Stimulated activated CD4-positive, alpha-beta T cell treated with anti-CD3 and anti-CD28 coated beads, TNF-alpha, amount 100 ng/mL, for 48 hours (primary cell): ENCODE results near the gene UQCC3.
"Not testable (repeated sequence)": the region's sequence is repeated elsewhere in the genome, so short reads cannot be mapped to it uniquely, and the experiment has no call there.

Source experiments
- DNase-seq, 3 donors: peaks; one replicate each; pipeline ENCODE4 v3.0.0-alpha.2; 2020; ENCODE audit warnings: low read depth in 3 of 3

The UQCC3 gene, protein sequence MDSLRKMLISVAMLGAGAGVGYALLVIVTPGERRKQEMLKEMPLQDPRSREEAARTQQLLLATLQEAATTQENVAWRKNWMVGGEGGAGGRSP

DNA sequence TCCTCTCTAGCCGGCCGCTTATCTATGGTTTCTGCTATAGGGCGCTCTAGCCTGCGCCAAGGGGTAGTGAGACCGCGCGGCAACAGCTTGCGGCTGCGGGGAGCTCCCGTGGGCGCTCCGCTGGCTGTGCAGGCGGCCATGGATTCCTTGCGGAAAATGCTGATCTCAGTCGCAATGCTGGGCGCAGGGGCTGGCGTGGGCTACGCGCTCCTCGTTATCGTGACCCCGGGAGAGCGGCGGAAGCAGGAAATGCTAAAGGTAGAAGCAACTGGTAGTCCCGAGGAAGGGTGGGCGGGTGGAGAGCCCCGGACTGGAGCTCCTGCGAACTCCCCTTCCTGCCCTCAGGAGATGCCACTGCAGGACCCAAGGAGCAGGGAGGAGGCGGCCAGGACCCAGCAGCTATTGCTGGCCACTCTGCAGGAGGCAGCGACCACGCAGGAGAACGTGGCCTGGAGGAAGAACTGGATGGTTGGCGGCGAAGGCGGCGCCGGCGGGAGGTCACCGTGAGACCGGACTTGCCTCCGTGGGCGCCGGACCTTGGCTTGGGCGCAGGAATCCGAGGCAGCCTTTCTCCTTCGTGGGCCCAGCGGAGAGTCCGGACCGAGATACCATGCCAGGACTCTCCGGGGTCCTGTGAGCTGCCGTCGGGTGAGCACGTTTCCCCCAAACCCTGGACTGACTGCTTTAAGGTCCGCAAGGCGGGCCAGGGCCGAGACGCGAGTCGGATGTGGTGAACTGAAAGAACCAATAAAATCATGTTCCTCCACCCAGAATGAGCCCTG, at the start of gene UQCC3, which contains the start of gene LBHD1:
UQCC3 (plus strand) TSS at position 66 of the 782 bp plus-strand sequence; CDS start at position 139, 73 bp downstream.
LBHD1 (minus strand) TSS at position 660 of the 782 bp plus-strand sequence. CDS start 2,236 bp downstream, outside the sequence.
- peak; percentile 58 to 78 (median 76) for DNase-seq

DNA sequence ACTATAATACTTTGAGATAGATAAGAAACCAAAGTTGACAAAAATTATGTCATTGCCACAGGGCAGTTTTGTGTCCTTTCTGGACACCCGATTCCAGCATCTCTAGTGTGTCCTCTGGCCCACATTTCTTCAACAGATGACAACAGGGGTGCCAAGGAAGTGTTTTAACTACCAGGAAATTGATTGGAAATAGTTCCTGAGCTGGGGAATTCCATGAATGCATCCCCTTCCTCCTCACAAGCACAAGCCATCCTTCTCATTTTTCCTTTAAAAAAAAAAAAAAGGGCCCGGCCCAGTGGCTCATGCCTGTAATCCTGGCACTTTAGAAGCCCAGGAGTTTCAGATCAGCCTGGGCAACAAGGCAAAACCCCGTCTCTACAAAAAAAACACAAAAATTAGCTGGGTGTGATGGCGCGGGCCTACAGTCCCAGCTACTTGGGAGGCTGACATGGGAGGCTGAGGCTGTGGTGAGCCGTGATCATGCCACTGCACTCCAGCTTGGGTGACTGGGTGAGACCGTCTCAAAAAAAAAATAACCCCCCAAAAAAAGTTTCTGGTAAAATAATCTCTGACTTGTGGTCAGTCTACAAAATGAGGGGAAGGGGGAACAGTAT, 48.9 kb upstream of the UQCC3 start:
- DNase-seq, result no peak

DNA sequence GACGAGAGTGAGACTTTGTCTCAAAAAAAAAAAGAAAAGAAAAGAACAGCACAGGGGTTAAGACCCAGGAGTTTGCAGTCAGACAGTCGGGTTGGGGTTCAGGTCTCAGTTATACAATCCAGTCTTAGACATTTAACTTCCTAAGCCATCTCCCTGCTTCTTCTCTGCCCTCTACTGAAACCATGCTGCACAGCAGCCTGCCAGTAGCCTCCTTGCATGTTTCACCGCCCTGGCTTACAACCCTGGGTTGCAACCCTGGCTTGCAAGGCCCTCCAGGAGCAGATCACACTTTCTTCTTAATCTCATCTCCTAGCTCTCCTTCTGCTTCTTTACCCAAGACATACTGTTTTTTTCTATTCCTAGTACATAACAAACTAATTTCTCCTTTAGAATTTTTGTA, 43.8 kb upstream of the UQCC3 start:
- DNase-seq, result no peak

- DNase-seq, result no peak
These were observed 39.0 kb upstream of the UQCC3 start for GRCh38 chr11:62632492-62632891.

DNA sequence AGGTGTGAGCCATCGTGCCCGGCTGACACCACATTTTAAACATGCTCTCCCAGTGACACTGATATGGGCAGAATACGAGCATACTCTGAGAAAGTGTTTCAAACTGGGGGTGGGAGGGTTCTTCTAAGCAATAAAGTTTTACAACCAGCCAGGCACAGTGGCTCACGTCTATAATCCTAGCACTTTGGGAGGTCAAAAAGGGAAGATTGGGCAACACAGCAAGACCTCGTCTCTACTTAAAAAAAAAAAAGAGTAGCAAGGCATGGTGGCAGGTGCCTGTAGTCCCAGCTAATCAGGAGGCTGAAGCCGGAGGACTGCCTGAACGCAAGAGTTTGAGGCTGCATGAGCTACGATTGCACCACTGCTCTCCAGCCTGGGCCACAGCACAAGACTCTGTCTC, 27.3 kb upstream of the UQCC3 start:
- no peak for DNase-seq

GRCh38 chr11:62645671-62645945, 25.9 kb upstream of the UQCC3 start:
- DNase-seq, result no peak

- DNase-seq, result peak; percentile 99 to 100 (median 99)
These were observed 25.3 kb upstream of the UQCC3 start, which contains the start of gene GANAB for GRCh38 chr11:62645946-62646824. Gene GANAB (minus strand): TSS chr11:62646613. CDS start chr11:62646599, 14 bp downstream.

DNA sequence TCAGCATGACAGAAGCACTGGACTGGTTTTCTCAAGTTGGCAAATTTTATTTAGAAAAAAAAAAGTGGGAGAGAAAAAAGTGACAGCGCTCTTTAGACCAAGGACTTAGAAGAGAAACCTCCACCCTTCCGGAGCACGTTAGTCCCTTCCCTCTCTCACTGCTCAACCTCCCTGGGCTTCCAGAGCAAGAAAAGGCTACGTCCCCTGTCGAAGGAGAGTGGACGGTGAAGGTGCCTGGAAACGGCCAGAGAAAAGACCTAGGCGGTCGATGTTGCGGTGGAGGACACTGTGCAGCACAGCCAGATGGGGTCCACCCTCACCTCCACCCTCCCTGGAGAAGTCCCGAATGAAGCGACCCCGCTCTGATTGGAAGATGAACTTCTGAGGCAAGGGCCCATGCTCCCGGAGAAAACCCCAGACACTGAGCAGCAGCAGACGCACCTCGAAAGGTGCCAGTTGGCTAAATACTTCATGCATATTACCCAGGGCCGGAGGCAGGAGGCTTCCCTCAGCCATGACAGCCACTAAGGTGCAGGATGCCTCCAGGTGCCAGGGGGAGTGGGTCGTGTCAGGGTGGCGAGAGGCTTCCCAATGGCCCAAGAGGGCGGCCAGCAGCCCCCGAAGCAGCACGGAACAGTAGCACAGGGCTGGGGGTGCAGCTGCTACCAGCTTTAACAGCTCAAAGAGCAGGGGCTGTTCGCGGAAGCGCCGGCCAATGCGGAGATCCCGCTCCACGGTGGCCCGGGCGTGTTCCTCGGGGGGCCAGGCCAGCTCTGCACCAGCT, 24.5 kb upstream of the UQCC3 start:
- no peak for DNase-seq

- no peak for DNase-seq
These were observed 23.9 kb upstream of the UQCC3 start for GRCh38 chr11:62647609-62648005.

DNA sequence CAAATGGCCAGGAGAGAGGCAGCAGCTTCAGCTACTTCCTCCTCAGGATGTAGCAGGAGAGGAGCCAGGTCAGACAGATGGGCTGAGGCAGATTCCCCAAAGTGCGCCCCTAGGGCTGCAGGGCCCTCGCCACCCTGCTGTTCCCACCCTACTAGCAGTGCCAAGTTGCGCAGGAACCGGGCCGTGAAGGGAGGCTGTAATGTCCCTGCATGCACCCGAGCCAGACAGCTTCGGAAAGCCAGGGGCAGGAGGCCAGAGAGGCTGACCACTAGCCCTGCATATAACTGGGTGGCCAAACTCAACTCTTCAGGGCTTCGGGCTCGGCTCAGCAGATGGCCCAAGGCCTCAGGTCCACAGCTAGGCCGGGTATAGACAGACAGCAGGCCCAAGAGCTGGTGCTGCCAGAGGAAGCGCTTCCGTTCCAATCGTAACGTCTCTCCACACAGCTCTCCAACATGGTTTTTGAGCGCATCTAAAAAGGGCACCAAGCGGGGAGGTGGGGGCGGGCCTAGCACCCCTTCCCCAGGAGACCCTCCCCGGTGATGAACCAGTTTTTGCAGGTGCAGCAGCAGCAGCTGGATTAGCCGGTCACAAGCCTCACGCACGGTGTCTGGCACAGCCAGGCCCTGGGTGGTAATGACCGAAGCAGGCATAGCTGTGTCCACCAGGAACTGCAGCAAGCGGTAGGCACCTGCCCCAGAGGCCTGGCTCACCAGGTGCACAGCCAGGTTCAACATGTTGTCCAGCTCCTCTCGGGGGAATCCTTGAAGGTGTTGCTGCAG, 23.1 kb upstream of the UQCC3 start:
- no peak for DNase-seq

DNA sequence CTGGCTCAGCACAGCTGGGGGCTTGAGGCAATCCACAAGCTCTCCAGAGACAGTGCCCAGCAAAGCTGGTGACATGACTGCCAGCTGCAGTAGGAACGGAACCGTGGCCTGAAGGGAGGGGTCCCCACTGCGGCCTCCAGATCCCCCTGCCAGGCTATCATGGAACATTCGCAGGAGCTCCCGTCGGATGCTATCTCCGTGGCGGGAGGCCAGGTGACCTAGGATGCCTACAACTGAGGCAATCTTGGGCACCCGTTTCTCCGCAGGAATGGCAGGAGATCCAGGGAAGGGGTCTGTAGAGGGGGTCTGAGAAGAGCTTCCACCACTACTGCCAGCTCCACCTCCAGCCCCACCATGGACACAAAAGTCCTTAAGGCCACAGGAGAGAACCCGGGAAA, 22.5 kb upstream of the UQCC3 start:
- no peak for DNase-seq

DNA sequence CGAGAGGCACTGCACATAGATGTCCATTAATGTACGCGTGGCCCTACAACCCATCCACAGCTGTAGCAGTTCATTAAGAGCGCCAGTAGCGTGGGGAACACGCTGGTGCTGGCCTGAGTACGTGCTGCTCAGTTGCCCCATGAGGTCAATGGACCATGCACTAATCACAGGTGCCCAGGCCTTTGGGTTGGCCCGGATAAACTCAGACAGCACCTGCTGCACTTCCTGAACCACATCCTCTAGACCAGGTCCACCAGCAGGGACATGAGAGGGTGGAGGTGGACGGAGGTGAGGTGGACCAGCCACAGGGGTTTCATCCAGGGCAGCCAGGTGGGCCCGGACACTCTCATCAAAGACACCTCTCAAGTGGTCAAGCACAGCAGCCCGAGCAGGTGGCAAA, 22.0 kb upstream of the UQCC3 start:
- no peak for DNase-seq

DNA sequence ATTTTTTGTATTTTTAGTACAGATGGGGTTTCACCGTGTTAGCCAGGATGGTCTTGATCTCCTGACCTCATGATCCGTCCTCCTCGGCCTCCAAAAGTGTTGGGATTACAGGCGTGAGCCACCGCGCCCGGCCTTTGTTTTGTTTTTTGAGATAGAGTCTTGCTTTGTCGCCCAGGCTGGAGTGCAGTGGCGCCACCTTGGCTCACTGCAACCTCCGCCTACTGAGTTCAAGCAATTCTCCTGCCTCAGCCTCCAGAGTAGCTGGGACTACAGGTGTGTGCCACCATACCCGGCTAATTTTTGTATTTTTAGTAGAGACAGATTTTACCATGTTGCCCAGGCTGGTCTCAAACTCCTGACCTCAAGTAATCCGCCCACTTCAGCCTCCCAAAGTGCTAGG, 21.2 kb upstream of the UQCC3 start:
- not testable (repeated sequence) for DNase-seq

GRCh38 chr11:62652161-62653006, 19.1 kb upstream of the UQCC3 start:
- no peak for DNase-seq

GRCh38 chr11:62654297-62654696, 17.2 kb upstream of the UQCC3 start:
- no peak for DNase-seq

DNA sequence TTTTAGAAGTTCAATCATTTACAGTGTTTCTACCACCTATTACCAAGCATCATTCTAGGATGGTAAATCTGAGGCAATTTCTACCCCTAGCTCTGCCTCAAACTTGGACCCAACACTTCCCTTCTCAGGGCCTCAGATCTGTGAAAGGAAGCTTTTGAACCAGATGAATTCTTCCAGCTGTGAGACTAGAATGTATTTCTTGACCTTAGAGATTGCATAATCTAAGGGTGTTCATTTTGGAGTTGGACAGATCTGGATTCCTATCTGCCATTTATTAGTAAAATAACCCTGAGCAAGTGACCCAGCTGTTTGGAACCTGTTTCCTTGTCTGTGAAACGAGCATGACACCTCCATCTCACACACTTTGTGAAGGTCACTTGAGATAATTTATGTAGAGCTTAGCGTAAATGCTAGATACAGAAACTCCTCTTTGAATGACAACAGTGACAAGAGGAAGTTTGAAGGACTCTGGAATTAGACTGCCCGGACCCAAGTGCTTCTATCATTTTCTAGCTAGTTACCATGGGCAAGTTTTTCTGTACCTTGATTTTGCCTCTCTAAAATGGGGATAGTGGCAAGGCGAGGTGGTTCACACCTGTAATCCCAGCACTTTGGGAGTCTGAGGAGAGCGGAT, 14.6 kb upstream of the UQCC3 start:
- no peak for DNase-seq

GRCh38 chr11:62664405-62665074, 6.9 kb upstream of the UQCC3 start:
- DNase-seq, result peak in 2 of 3 donors; percentile 24 to 48

DNA sequence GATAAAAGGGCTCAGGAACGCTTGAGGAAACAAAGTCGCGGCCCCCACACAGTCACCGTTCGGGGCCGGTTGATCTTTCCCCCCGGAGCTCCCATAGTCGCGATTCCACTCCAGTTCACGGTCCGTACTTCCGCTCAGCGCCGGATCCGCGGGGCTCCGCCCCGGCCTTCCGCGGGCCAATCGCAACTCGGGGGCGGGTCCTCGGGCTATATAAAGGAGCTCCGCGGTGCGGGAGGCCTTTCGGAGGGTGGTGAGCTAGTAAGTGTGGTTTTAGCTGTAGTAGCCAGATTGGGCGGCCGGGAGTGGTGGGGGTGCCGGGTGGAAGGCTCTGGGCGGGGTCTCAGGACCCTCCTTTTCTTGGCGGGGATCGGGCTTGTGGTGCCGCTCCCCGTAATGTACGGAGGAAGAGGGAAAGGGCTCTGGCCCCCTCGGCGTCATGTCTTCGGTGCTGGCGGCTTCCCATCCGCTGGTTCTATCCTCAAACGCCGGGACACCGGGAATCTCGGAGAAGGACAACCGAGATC, 6.3 kb upstream of the UQCC3 start, which contains the start of the genes C11orf98 and CSKMT:
C11orf98 (minus strand) TSS at position 136 of the 524 bp plus-strand sequence; CDS start at position 95, 41 bp downstream.
CSKMT (plus strand) TSS at position 238 of the 524 bp plus-strand sequence. CDS start 568 bp downstream, outside the sequence.
- peak; percentile 92 to 97 (median 92) for DNase-seq
